DMS114 treated with DMSO at 0.1 percent for 48 hours (cell line): ENCODE data around the gene ABHD15.

Source experiments
- DNase-seq: peaks from one replicate; lab custom pipeline; 2025; ENCODE audit not compliant: unreplicated experiment; lab: John Stamatoyannopoulos, UW

ABHD15 gene

DNA sequence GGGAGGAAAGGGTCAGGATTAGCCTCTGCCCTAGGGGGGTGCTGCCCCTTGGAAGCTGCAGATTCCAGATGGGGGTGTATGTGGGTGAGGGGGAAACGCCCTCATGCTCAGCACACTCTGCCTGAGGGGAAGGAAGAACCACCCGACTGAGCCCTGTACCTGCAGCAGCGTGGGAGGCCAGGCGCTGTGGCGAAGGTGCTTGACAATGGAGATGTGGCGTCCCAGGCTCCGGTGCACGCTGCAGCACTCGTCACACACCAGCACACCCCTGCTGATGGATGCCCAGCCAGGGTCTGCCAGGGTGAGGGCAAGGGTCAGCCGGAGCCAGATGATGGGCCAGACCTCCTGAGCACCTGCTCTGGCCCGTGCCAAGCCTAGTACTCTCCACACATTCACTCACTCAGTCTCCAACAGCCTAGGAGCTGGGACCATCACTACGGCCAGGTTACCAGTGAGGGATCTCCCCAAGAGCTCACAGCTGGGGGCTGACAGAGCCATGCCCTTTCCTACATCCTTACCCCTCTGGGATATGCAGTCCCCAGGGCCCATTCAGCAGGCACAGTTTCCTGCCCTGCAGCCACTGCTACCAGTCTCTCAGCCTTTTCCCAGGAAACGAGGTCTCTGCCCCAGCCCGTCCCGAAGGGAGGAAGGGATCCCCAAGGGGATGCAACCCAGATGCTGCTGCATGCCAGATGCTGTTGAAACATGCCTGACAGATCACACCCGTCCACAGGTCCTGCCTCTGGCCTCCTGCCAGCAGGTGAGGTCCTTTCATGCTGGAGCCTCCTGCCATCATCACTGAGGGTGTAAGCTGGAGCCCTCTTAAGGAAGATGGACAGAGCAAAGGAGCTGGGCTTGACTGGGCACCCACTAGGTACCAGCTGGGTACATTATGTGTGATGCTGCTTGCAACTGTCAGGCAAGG, 16.7 kb upstream of the ABHD15 start:
- no peak for DNase-seq

DNA sequence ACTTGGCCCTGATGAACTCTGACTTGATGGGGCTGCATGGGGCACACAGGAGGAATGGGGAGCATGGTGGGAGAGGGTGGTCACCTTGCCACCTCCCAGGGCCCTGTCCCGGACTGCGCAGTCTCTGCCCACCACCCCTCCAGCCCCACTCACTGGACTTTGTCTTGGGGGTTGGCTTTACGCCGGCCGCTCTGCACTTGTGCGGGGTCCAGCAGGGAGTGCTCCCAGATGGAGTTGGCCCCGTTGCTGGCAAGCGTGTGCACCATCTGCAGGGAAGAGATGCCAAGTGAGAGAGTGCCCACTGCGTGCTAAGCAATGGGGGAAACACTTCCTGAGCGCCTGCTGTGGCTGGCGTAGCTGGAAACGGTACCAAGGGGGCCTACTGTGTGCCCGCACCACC, 15.9 kb upstream of the ABHD15 start:
- no peak for DNase-seq

- DNase-seq: no peak
Measured at GRCh38 chr17:29582254-29582765, 15.5 kb upstream of the ABHD15 start.

- DNase-seq: no peak
Measured at GRCh38 chr17:29581583-29582253, 14.9 kb upstream of the ABHD15 start.

DNA sequence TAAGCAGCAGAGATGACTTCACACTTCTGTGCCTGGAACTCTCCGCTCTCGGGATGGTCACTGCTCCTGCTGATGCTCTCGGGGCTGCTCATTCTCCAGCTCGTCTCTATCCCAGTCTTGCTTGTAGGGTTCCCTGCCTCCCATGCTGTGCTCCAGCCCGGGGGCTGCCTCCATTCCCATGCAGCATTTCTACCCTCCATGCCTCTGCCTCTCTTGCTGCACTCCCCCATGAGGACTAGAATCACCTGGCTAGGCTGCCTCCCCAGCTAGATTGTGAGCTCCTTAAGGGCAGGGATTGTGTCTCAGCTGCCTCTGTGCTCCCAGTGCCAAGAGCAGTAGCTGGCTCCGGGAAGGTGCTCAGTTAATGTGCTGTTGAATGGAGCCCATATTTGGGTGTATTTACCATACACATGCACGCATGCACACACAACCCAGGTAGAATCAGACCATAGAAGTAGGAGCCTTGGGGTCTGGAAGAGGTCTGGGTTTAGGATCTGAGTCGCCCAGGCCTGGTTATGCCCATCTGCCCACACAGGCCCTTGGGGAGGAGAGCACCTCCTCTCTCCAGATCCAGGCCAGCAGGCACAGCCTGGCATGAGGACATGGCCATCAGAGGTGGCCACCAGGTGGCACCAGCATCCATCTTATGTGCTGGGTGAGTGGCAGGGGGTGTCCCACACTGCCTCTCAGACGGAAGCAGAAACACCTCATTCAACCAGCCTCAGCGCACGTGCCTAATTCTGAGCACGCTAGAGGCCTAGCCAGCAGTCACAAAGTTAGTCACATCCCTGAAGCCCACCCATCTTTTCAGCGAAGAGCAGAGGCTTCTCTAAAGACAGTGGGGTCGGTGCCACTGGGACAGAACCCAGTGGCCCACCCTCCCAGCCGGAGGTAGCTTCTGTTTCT, 13.3 kb upstream of the ABHD15 start:
- DNase-seq: peak; percentile 57

DNA sequence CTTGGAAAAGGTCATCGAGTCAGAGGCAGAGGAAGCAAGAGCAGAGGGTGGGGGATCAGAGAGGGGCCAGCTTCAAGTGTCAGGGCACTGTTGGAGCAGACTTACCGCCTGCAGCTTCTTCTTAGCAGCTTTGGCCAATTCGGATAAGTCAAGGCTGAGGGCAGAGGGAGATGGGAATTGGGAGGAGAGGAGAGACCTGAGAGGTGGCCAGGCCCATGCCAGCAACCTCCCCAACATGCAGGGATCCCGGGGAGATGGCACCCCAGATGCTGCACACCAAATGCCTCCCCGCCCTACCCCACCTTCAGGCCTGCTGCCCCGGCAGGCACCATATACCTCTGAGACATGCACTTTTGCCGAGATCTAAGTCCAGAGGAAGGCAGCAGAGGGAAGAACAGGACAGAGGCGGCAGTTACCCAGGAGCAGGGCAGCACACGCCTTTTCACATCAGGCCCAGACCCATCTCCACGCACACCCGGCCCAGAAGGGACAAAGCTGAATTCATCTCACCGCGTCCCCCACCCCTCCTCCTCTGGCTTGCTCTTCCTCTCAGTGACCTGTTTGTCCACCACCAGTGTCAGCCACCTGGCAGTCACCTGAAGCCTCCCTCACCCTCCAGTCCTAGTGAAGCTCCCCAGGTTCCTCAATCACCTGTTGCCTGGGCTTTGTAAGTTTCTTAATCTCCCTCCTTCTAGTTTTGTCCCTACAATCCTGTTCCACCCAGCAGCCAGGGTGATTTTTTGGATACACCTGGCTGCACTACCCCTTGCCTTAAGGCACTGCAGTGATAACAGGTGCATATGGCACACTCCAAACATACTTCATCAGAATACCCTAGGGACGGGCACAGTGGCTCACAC, 12.0 kb upstream of the ABHD15 start:
- DNase-seq: no peak

- DNase-seq: no peak
Measured at GRCh38 chr17:29577385-29578211, 10.8 kb upstream of the ABHD15 start.

DNA sequence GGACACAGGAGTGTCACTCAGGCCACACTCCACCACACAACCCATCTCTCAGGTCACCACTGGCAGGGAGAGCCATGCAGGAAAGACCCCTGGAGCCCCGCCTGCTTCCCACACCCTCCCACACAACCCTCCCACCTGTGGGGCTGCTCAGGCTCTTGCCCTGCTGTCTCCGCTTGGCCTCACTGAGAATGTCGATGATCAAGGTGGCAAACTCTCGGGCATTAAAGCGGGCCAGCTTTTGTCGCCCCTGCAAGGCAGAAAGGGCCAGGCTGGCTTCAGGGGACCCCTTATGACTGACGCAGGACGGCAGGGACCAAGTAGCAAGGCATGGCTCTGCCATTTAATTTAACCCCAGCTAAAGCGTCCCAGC, 10.1 kb upstream of the ABHD15 start:
- no peak for DNase-seq

DNA sequence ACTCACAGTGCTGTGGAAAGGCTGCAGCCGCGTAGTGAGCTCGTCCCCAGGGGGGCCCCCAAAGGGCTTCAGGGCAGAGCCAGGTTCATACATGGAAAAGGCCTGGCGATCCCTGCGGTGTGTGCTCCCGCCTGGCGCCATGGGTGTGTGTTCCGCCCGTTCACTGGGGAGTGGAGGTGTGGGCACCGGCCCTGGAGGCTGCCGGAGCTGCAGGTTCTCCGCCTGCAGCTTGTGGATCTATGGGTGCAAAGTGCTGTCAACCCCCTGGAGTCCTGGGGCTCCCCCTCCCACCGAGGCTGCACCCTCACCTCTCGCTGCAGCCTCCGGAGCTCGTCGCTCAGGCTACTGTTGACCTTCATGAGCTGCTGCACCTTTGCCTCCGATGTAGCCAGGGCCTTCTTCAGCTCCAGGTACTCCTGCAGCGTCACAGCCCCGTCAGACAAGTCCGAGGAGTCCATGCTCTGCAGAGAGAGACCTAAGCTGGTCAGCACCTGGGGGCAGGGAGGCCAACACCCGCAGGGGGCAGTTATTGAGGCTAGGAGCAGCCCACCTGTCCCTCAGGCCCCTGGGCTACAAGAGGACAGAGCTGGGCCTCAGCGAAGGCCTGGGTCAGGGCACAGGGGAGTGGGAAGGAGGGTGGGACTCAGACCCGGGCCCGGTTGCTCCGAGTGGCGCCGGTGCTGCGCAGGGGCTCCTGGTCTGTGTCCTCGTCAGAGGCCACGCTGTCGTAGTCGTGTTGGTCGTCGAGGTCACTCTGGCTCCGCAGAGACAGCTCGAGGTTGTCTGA, 9.6 kb upstream of the ABHD15 start:
- DNase-seq: no peak

- no peak for DNase-seq
Measured at GRCh38 chr17:29575511-29576213, 8.8 kb upstream of the ABHD15 start.

DNA sequence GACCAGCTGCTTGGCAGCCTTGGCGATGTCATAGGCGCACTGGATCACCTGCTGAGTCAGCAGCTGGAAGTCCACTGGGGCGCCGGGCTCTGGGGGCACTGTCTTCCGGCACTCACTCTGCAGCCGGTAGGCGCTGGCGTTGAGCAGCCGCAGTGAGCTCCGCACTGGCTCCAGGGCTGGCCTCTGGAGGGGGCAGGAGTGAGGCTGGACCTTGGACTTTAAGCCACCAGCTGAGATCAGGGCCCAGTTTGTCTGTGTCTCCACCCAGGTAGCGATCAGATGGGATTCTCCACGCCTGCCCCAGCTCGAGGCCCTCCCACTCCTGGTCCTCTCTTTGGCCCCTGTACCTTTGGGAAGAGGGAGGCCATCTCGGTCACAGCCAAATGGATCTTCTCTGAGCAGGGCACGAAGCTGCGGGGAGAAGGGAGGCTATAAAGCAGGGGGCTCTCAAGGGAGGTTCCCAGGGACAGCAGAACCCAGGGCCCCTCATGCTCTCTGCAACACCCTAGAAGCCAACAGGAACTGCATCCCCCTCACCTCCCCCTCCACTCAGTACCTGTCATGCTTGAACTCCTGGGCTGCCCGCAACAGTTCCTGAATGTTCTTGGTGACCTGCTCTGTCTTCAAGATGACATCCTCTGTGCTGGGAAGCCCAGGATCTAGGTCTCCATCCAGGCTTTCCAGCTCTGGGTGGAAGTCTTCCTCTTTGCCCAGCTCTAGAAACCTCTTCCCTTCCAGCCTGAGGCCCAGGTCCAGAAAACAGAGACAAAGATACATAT, 8.1 kb upstream of the ABHD15 start:
- no peak for DNase-seq

- no peak for DNase-seq
Measured at GRCh38 chr17:29573871-29574731, 7.3 kb upstream of the ABHD15 start.

GRCh38 chr17:29573558-29573869, 6.7 kb upstream of the ABHD15 start:
- no peak for DNase-seq

- DNase-seq: no peak
Measured at GRCh38 chr17:29572691-29573557, 6.1 kb upstream of the ABHD15 start.

DNA sequence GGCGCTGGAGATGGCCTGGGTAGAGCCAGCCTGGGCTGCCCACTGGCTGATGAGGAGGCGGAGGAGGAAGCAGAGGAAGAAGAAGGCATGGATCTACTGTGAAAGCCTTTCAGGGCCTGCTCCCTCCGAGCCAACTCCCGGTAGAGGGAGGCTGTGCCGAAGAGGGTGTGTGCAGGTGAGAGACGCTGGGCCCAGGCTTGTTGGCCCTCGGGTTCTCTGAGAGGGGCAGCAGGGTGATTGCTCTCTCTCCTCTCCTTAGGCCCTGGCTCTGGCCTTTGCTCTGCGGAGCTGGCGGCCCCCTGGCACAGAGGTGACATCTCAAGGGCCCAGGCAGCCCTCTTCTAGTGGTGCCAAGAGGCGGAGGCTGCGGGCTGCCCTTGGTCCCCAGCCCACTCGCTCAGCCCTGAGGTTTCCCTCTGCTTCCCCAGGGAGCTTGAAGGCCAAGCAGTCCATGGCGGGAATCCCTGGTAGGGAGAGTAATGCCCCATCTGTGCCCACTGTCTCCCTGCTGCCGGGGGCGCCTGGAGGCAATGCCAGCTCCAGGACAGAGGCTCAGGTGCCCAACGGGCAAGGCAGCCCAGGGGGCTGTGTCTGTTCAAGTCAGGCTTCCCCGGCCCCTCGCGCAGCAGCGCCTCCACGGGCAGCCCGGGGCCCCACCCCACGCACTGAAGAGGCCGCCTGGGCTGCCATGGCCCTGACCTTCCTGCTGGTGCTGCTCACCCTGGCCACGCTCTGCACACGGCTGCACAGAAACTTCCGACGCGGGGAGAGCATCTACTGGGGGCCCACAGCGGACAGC, 5.2 kb upstream of the ABHD15 start:
- no peak for DNase-seq
